ENCODE measurements around the gene DOK5. TPM values are rescaled to one million over a fixed set of nuclear protein-coding genes. Genes with fewer than 3 reads are reported as not detected.

Gene DOK5
- total and polyA plus RNA-seq, 2 of the 4 experiments (the other 2 are of a cell fraction): 2.8 to 3.9 TPM

DNA sequence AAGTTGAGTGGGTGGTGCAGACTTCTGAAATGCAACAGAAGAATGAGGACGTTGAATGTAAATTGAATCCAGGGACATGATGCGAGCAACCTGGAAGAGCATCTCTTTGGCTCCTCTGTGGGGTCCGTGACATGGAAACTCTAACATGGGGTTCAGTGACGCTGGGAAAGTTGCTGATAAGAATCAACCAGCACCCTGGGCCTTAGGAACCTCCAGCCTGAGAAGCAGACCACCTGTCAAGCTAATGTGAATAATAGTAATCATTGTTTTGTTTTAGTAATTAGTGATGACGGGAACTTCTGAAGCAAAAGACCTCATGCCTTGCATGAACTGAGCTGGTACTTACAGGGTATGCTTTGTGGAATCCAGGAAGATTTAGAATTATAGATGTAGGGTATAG lies 25.2 kb upstream of the DOK5 start:
- H3K4ac ChIP-seq (ENCODE audit: low read depth, low read length): no peak overlapping the region
- no peaks in the 10 kb centered on the region for H3K9me3 ChIP-seq (ENCODE audit: control insufficient read depth, insufficient read depth, low read length)
- no TSS peak for BruUV-seq (replicated peaks)
- no peaks in the 10 kb centered on the region for H3K9me1 ChIP-seq (ENCODE audit: insufficient read depth, low read length)
- H3K18ac ChIP-seq (ENCODE audit: low read depth, low read length): no peak overlapping the region
- H2BK5ac ChIP-seq (ENCODE audit: low read depth, low read length, poor library complexity, severe bottlenecking): no peak overlapping the region
- H2BK120ac ChIP-seq (ENCODE audit: low read depth, low read length): no peak overlapping the region
- no peak overlapping the region for H2AK9ac ChIP-seq (replicated peaks; ENCODE audit: low read depth, low read length, poor library complexity)
- H4K91ac ChIP-seq (ENCODE audit: insufficient read depth, low read depth, low read length): no peak overlapping the region
- H3K23ac ChIP-seq (ENCODE audit: low read depth, low read length): no peak overlapping the region
- H3K27me3 ChIP-seq (ENCODE audit: control insufficient read depth, insufficient read depth, low read length): no peaks in the 10 kb centered on the region
- no peak for DNase-seq
- no peak overlapping the region for H2AK5ac ChIP-seq (ENCODE audit: low read depth, low read length)
- H3K4me3 ChIP-seq (ENCODE audit: insufficient read depth, low read depth, low read length): no peak overlapping the region
- POLR2A ChIA-PET (ENCODE audit: unreplicated experiment): no interaction called here
- dilution Hi-C loops (cut with HindIII; ENCODE audit: low sequenced_read_pairs, unreplicated experiment): no loop called here
- CTCF ChIA-PET: no interaction called here
- H3K27ac ChIP-seq (ENCODE audit: insufficient read depth, low read length): no peak overlapping the region
- TF ChIP-seq RFX5 (IDR thresholded peaks at IDR 0.05; ENCODE audit: low read depth, low read length): no peak
- no peak for TF ChIP-seq RAD21 (IDR thresholded peaks at IDR 0.05; ENCODE audit: low read length)
- TF ChIP-seq, protein P1, sequence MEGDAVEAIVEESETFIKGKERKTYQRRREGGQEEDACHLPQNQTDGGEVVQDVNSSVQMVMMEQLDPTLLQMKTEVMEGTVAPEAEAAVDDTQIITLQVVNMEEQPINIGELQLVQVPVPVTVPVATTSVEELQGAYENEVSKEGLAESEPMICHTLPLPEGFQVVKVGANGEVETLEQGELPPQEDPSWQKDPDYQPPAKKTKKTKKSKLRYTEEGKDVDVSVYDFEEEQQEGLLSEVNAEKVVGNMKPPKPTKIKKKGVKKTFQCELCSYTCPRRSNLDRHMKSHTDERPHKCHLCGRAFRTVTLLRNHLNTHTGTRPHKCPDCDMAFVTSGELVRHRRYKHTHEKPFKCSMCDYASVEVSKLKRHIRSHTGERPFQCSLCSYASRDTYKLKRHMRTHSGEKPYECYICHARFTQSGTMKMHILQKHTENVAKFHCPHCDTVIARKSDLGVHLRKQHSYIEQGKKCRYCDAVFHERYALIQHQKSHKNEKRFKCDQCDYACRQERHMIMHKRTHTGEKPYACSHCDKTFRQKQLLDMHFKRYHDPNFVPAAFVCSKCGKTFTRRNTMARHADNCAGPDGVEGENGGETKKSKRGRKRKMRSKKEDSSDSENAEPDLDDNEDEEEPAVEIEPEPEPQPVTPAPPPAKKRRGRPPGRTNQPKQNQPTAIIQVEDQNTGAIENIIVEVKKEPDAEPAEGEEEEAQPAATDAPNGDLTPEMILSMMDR (conservative IDR thresholded peaks at IDR 0.05; ENCODE audit: low read depth, low read length): no peak
- no peak for TF ChIP-seq POLR2A (IDR thresholded peaks at IDR 0.05; ENCODE audit: low read depth, low read length)
- TF ChIP-seq CHD1 (IDR thresholded peaks at IDR 0.05; ENCODE audit: low read depth, low read length): no peak
- TF ChIP-seq SMC3 (IDR thresholded peaks at IDR 0.05; ENCODE audit: low read depth, low read length): no peak
- TF ChIP-seq, protein P2, sequence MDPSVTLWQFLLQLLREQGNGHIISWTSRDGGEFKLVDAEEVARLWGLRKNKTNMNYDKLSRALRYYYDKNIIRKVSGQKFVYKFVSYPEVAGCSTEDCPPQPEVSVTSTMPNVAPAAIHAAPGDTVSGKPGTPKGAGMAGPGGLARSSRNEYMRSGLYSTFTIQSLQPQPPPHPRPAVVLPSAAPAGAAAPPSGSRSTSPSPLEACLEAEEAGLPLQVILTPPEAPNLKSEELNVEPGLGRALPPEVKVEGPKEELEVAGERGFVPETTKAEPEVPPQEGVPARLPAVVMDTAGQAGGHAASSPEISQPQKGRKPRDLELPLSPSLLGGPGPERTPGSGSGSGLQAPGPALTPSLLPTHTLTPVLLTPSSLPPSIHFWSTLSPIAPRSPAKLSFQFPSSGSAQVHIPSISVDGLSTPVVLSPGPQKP (IDR thresholded peaks at IDR 0.05; ENCODE audit: borderline replicate concordance, low read depth, low read length): no peak
- no peak for TF ChIP-seq NFE2L2 (IDR thresholded peaks at IDR 0.05; ENCODE audit: low read depth, low read length)
- no peak for TF ChIP-seq CEBPB (IDR thresholded peaks at IDR 0.05; ENCODE audit: low read depth, low read length)
- TF ChIP-seq FOS (IDR thresholded peaks at IDR 0.05; ENCODE audit: low read depth, low read length): no peak
- no peak for TF ChIP-seq RCOR1 (IDR thresholded peaks at IDR 0.05; ENCODE audit: insufficient replicate concordance, low read length)
- no peak for TF ChIP-seq MAZ (IDR thresholded peaks at IDR 0.05; ENCODE audit: borderline replicate concordance, low read depth, low read length)
- no peak for TF ChIP-seq MAFK (IDR thresholded peaks at IDR 0.05; ENCODE audit: low read depth, low read length)
- TF ChIP-seq, protein P3, sequence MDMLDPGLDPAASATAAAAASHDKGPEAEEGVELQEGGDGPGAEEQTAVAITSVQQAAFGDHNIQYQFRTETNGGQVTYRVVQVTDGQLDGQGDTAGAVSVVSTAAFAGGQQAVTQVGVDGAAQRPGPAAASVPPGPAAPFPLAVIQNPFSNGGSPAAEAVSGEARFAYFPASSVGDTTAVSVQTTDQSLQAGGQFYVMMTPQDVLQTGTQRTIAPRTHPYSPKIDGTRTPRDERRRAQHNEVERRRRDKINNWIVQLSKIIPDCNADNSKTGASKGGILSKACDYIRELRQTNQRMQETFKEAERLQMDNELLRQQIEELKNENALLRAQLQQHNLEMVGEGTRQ (IDR thresholded peaks at IDR 0.05; ENCODE audit: low read depth, low read length): no peak
- TF ChIP-seq BHLHE40 (IDR thresholded peaks at IDR 0.05; ENCODE audit: low read depth, low read length): no peak
- H2AFZ ChIP-seq (replicated peaks; ENCODE audit: low read length, poor library complexity): no peak overlapping the region
- in situ Hi-C loops (cut with MboI; ENCODE audit: low sequenced_read_pairs): no loop called here
- H3K9ac ChIP-seq (ENCODE audit: low read depth, low read length): no peak overlapping the region
- H3K36me3 ChIP-seq (ENCODE audit: control insufficient read depth, insufficient read depth, low read length): no peaks in the 10 kb centered on the region
- no peaks in the 10 kb centered on the region for H4K20me1 ChIP-seq (ENCODE audit: insufficient read depth, low read length)
- no peak overlapping the region for H3K56ac ChIP-seq (ENCODE audit: extremely low read depth, insufficient read depth, low read length)
- intact Hi-C loops (cut with micrococcal nuclease): no loop called here
- H3K4me2 ChIP-seq (ENCODE audit: low read depth, low read length): no peak overlapping the region
- no peak overlapping the region for H4K8ac ChIP-seq (ENCODE audit: low read depth in 2 of 2, low read length in 2 of 2)
- no peaks in the 10 kb centered on the region for H3K79me1 ChIP-seq (ENCODE audit: low read depth in 1 of 2, low read length in 2 of 2)
- H4K5ac ChIP-seq (ENCODE audit: low read depth, low read length): no peak overlapping the region
- ATAC-seq (ENCODE audit: low read depth): no peak
- H2BK15ac ChIP-seq (ENCODE audit: low read depth, low read length): no peak overlapping the region
- no peaks in the 10 kb centered on the region for H3K4me1 ChIP-seq (ENCODE audit: control insufficient read depth, insufficient read depth, low read length)
- no peak overlapping the region for H3K14ac ChIP-seq (replicated peaks; ENCODE audit: low read depth, low read length)
- 67% methylated on average over 1 of the region's 5 CpGs; no CpG with 5 or more reads in 1 of the 2 experiments for WGBS, 2 experiments (ENCODE audit: extremely low coverage in 2 of 2, insufficient read length in 1 of 2)
- no peak overlapping the region for H2BK20ac ChIP-seq (ENCODE audit: low read depth, low read length)
